ENCODE measurements around the gene SATB2.
A peak's percentile ranks its signal among the peaks of the same experiment; 100 is the strongest.

SATB2 gene

GRCh38 chr2:199465390-199465789, 7.7 kb upstream of the SATB2 start:
- DNase-seq, result no peak

- DNase-seq, result no peak
These were observed 7.0 kb upstream of the SATB2 start for GRCh38 chr2:199464606-199465352.

- no peak for DNase-seq
These were observed 6.2 kb upstream of the SATB2 start for GRCh38 chr2:199463708-199464605.

GRCh38 chr2:199462956-199463692, 5.4 kb upstream of the SATB2 start:
- DNase-seq, result peak; percentile 52

- DNase-seq, result no peak
These were observed 4.7 kb upstream of the SATB2 start for GRCh38 chr2:199462347-199462955.

- DNase-seq, result no peak
These were observed 4.1 kb upstream of the SATB2 start for GRCh38 chr2:199461711-199462346.

- DNase-seq, result no peak
These were observed 3.3 kb upstream of the SATB2 start for GRCh38 chr2:199460846-199461710.

GRCh38 chr2:199460101-199460671, 2.4 kb upstream of the SATB2 start:
- DNase-seq, result no peak

- peak; percentile 60 for DNase-seq
These were observed 1.8 kb upstream of the SATB2 start for GRCh38 chr2:199459286-199460100.

GRCh38 chr2:199458806-199459285, 1.1 kb upstream of the SATB2 start:
- DNase-seq, result no peak

GRCh38 chr2:199458009-199458805, 468 bp upstream of the SATB2 start:
- DNase-seq, result no peak

- no peak for DNase-seq
These were observed 1.2 kb downstream of the SATB2 start for GRCh38 chr2:199456383-199457146.

GRCh38 chr2:199455545-199456382, 2.0 kb downstream of the SATB2 start:
- DNase-seq, result no peak

- no peak for DNase-seq
These were observed 2.6 kb downstream of the SATB2 start for GRCh38 chr2:199455210-199455544.

- DNase-seq, result no peak
These were observed 4.8 kb downstream of the SATB2 start for GRCh38 chr2:199452991-199453379.

GRCh38 chr2:199452260-199452990, 5.3 kb downstream of the SATB2 start:
- DNase-seq, result no peak

- no peak for DNase-seq
These were observed 7.8 kb downstream of the SATB2 start for GRCh38 chr2:199449956-199450355.
